T-helper 2 cell treated with Interferon-gamma antibody and Interleukin-4, amounts not matched to agents 100 ng/mL and 5 ng/mL, for 36 hours (primary cell): ENCODE results near the gene CSF2RB. TPM values are rescaled to one million over a fixed set of nuclear protein-coding genes. Genes with fewer than 3 reads are reported as not detected.

Experiments used
- intact Hi-C: fragments of 100-400 bp; cut with micrococcal nuclease; formaldehyde crosslinking; loops from one replicate; pipeline ENCODE4 v1.15.1; 2023
- total RNA-seq: library from RNA; stranded (reverse); gene quantifications from 2 replicates; pipeline ENCODE4 v1.2.3, GENCODE V29; 2022

The CSF2RB gene
- total RNA-seq, 1 donor from 2014 or later = 7.8 TPM

GRCh38 chr22:36934418-36935312 lies 21.2 kb downstream of the CSF2RB start:
- intact Hi-C loops = no loop called here

GRCh38 chr22:36935313-36935610 lies 21.8 kb downstream of the CSF2RB start:
- intact Hi-C loops = no loop called here

- intact Hi-C loops = no loop called here
These were observed 22.3 kb downstream of the CSF2RB start for GRCh38 chr22:36935694-36936093.

GRCh38 chr22:36936362-36937116 lies 23.1 kb downstream of the CSF2RB start:
- intact Hi-C loops = no loop called here

- intact Hi-C loops = no loop called here
These were observed 24.0 kb downstream of the CSF2RB start for GRCh38 chr22:36937319-36938027.

- intact Hi-C loops = no loop called here
These were observed 24.6 kb downstream of the CSF2RB start for GRCh38 chr22:36938028-36938425.

GRCh38 chr22:36938886-36939285 lies 25.5 kb downstream of the CSF2RB start:
- intact Hi-C loops = no loop called here

GRCh38 chr22:36940676-36941075 lies 27.2 kb downstream of the CSF2RB start:
- intact Hi-C loops = no loop called here

GRCh38 chr22:36942556-36942955 lies 29.1 kb downstream of the CSF2RB start:
- intact Hi-C loops = no loop called here

- intact Hi-C loops = no loop called here
These were observed 33.2 kb downstream of the CSF2RB start for GRCh38 chr22:36946421-36947158.

GRCh38 chr22:36948273-36949225 lies 35.1 kb downstream of the CSF2RB start:
- intact Hi-C loops = no loop called here

- intact Hi-C loops = no loop called here
These were observed 37.6 kb downstream of the CSF2RB start for GRCh38 chr22:36950797-36951590.

GRCh38 chr22:36951746-36952145 lies 38.3 kb downstream of the CSF2RB start:
- intact Hi-C loops = no loop called here

GRCh38 chr22:36953239-36954080 lies 40.0 kb downstream of the CSF2RB start:
- intact Hi-C loops = no loop called here

- intact Hi-C loops = no loop called here
These were observed 41.0 kb downstream of the CSF2RB start for GRCh38 chr22:36954251-36955014.

GRCh38 chr22:36955691-36956090 lies 42.3 kb downstream of the CSF2RB start:
- intact Hi-C loops = no loop called here

GRCh38 chr22:36958366-36958765 lies 44.9 kb downstream of the CSF2RB start:
- intact Hi-C loops = no loop called here

GRCh38 chr22:36961626-36962025 lies 48.2 kb downstream of the CSF2RB start:
- intact Hi-C loops = no loop called here
